ENCODE data around the gene PTGER2.

PTGER2 gene

DNA sequence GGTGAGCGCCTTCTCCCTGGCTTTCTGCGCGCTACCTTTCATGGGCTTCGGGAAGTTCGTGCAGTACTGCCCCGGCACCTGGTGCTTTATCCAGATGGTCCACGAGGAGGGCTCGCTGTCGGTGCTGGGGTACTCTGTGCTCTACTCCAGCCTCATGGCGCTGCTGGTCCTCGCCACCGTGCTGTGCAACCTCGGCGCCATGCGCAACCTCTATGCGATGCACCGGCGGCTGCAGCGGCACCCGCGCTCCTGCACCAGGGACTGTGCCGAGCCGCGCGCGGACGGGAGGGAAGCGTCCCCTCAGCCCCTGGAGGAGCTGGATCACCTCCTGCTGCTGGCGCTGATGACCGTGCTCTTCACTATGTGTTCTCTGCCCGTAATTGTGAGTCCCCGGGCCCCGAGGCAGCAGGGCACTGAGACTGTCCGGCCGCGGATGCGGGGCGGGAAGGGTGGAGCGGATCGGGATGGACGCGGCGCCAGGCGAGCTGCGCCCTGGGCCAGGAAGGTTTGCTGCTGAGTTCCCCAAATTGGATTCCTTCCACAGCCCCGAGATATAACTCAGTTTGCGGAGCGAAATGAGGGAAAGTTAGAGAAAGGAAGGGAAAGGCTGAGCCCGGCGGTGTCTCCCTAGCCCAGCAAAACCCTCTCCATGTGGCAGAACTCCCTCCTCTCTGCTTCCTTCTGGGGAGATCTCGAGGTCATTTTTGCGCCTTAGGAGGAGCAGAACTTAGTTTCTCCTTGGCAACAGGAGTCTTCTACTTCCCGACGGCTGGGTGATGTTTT is 45.6 kb upstream of the PTGER2 start:
- TF ChIP-seq, protein P1, sequence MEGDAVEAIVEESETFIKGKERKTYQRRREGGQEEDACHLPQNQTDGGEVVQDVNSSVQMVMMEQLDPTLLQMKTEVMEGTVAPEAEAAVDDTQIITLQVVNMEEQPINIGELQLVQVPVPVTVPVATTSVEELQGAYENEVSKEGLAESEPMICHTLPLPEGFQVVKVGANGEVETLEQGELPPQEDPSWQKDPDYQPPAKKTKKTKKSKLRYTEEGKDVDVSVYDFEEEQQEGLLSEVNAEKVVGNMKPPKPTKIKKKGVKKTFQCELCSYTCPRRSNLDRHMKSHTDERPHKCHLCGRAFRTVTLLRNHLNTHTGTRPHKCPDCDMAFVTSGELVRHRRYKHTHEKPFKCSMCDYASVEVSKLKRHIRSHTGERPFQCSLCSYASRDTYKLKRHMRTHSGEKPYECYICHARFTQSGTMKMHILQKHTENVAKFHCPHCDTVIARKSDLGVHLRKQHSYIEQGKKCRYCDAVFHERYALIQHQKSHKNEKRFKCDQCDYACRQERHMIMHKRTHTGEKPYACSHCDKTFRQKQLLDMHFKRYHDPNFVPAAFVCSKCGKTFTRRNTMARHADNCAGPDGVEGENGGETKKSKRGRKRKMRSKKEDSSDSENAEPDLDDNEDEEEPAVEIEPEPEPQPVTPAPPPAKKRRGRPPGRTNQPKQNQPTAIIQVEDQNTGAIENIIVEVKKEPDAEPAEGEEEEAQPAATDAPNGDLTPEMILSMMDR (IDR thresholded peaks at IDR 0.05; ENCODE audit: insufficient read depth, low read length, missing control alignments): no peak
- POLR2A ChIA-PET: no interaction called here
- no peak for DNase-seq (ENCODE audit: low read depth, low spot score)
- peak overlapping the region; percentile 29 for H3K4me3 ChIP-seq (ENCODE audit: low read depth, low read length)
- CTCF ChIA-PET: no interaction called here

DNA sequence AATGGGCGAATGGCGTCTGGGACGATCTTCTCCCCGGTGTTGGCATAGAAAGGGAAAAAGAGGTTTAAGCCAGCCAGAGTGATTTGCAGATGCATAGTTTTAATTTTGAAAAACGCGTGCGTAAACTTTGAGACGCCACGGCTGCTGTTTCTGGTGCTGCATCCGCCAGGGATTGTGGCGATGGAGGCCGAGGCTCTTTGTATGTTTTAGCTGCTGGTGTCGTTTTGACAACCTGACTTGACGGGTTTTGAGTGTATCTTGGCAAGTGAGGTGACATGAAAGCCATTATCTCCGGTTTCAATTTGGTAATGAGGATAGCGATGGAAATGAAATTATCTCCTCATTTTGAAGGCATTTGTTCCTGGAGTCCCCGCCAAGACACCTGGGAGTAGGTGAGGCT is 45.0 kb upstream of the PTGER2 start:
- ChIA-PET CTCF (no interaction called here), POLR2A (no interaction called here)
- no peak overlapping the region; the same call in 1 of the 2 replicates for H3K4me3 ChIP-seq (ENCODE audit: low read depth, low read length)
- DNase-seq (ENCODE audit: low read depth, low spot score): no peak
- TF ChIP-seq, protein P1 (IDR thresholded peaks at IDR 0.05; ENCODE audit: insufficient read depth, low read length, missing control alignments): no peak

DNA sequence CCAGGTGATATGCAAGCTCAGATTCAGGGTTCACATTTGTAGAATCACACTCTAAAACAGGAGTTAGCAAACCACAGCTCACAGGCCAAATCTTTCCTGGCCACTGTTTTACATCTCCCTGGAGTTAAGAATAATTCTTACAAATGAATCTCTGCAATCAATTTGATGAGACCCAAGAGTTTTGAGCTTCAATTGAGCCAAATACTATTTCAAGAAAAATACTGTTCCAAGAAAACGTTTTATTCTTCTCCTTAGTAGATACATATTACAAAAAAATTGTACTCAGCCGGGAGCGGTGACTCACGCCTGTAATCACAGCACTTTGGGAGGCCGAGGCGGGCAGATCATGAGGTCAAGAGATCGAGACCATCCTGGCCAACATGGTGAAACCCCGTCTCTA is 44.1 kb upstream of the PTGER2 start:
- DNase-seq (ENCODE audit: low read depth, low spot score): no peak
- no peak overlapping the region for H3K4me3 ChIP-seq (ENCODE audit: low read depth, low read length)
- CTCF ChIA-PET: interaction anchor here (0.9 kb wide), 1 partner anchor 124 kb away, joined by 3 read pairs; no protein-coding TSS in a partner anchor
- POLR2A ChIA-PET: no interaction called here
- TF ChIP-seq, protein P1 (IDR thresholded peaks at IDR 0.05; ENCODE audit: insufficient read depth, low read length, missing control alignments): no peak

DNA sequence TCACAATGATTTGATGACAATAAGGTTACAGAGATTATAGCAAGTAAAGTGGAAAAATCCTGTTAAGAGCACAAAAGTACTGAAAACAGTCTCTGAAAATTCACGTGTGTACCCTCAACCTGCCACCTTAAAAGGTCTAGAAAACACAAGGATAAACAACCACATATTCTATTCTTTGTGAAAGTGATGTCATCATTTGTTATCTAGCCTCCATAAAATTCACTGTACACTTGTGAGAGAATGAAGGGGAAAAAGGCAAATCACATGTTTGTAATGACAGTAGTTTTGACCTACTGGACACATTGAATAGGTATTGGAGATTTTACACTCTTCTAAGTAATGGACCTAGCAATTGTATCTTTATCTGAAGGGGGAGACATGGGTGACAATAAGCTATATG is 42.6 kb upstream of the PTGER2 start:
- POLR2A ChIA-PET: no interaction called here
- no peak overlapping the region for H3K4me3 ChIP-seq (ENCODE audit: low read depth, low read length)
- no peak for DNase-seq (ENCODE audit: low read depth, low spot score)
- TF ChIP-seq, protein P1 (IDR thresholded peaks at IDR 0.05; ENCODE audit: insufficient read depth, low read length, missing control alignments): no peak
- CTCF ChIA-PET: interaction anchor here (1.9 to 3.1 kb wide), 2 partner anchors 126 to 293 kb away, joined by 4 to 14 read pairs; no protein-coding TSS in a partner anchor

DNA sequence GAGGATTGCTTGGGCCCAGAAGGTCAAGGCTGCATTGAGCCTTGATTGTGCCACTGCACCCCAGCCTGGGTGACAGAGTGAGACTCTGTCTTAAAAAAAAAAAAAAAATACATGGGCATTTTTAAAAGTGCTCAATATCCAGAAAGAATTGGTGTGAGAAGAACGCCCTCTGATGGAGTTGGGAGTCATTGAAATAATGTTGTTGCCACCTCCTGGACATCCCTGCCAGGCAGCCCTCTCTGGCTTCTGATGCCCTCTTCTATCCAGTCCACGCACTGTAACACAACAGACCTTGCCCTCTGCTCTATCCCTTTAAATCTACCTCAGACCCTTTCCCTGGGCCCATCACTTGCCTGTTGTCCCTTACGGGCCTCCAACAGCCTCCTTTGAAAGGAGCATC is 41.7 kb upstream of the PTGER2 start:
- ChIA-PET POLR2A (no interaction called here), CTCF (interaction anchor here (1.9 to 3.1 kb wide), 2 partner anchors 127 to 294 kb away, joined by 4 to 14 read pairs; no protein-coding TSS in a partner anchor)
- TF ChIP-seq, protein P1 (IDR thresholded peaks at IDR 0.05; ENCODE audit: insufficient read depth, low read length, missing control alignments): peak; percentile 31
- DNase-seq (ENCODE audit: low read depth, low spot score): no peak
- no peak overlapping the region for H3K4me3 ChIP-seq (ENCODE audit: low read depth, low read length)

DNA sequence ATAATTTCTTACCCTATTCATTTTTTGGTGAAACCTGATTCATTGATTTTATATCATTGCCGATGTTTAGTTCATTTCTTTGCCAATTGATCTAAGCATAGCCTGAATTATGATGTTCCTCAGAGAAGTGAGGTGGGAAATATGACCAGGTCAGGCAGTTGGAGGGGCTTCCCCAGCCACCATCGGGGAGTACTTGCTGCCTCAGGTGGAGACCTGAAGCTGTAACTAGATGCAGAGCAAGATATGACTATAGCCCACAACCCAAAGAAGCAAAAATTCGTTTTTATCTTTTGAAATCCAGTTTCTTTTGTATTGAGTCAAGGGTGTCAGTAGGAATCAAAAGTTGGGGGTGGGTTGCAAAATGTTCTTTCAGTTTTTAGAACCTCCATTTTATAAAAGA is 38.7 kb upstream of the PTGER2 start:
- POLR2A ChIA-PET: no interaction called here
- CTCF ChIA-PET: no interaction called here
- DNase-seq (ENCODE audit: low read depth, low spot score): no peak
- H3K4me3 ChIP-seq (ENCODE audit: low read depth, low read length): no peak overlapping the region
- TF ChIP-seq, protein P1 (IDR thresholded peaks at IDR 0.05; ENCODE audit: insufficient read depth, low read length, missing control alignments): no peak
